DOHH2 (cell line): ENCODE measurements around the gene CALHM6.

Source experiments
- CTCF ChIP-seq: fragments of 200-600 bp; sonication (generic); IDR thresholded peaks from one replicate; pipeline ENCODE4 v1.5.1; 2014; ENCODE audit warnings: antibody characterized with exemption, mild to moderate bottlenecking, low read depth, low read length; ENCODE audit not compliant: poor library complexity, severe bottlenecking
- EZH2phosphoT487 ChIP-seq: fragments of 200-600 bp; sonication (generic); IDR thresholded peaks from 2 replicates; pipeline ENCODE4 v1.6.1; 2017; ENCODE audit warnings: borderline replicate concordance, mild to moderate bottlenecking, antibody characterized with exemption, low read length, moderate library complexity, mixed read lengths

GRCh38 chr6:116436586-116436985 is 24.6 kb upstream of the CALHM6 start:
- TF ChIP-seq CTCF = no peak
- no peak for TF ChIP-seq EZH2phosphoT487
